Small intestine (tissue), 7 donors: ENCODE results near the gene RAC3. TPM values are rescaled to one million over a fixed set of nuclear protein-coding genes. Genes with fewer than 3 reads are reported as not detected.

ENCODE experiments used
- DNase-seq, 2 donors: peaks; one replicate each; pipeline versions ENCODE4 v3.0.0 to v3.0.0-alpha.2; 2013
- FAIRE-seq: peaks from 2 replicates; lab custom pipeline; 2012; peaks lifted over from hg19 to GRCh38; lab: Jason Lieb, UNC
- H3K27ac ChIP-seq, 3 donors: one replicate each; pipeline ENCODE4 v1.5.1; 2013; ENCODE audit warnings: low read length in 2 of 3, mild to moderate bottlenecking in 2 of 3, control low read depth in 1 of 3, inconsistent platforms in 1 of 3, low read depth in 1 of 3, moderate library complexity in 1 of 3
- H3K27me3 ChIP-seq, 3 donors: one replicate each; pipeline ENCODE4 v1.6.1; 2013; ENCODE audit warnings: low read length in 3 of 3, inconsistent platforms in 1 of 3; ENCODE audit not compliant: control insufficient read depth in 3 of 3, insufficient read depth in 3 of 3
- H3K36me3 ChIP-seq, 3 donors: one replicate each; pipeline ENCODE4 v1.6.1; 2013; ENCODE audit warnings: low read length in 3 of 3, inconsistent platforms in 1 of 3, low read depth in 1 of 3, mild to moderate bottlenecking in 1 of 3, moderate library complexity in 1 of 3; ENCODE audit not compliant: control insufficient read depth in 3 of 3, insufficient read depth in 2 of 3
- H3K4me1 ChIP-seq, 3 donors: one replicate each; pipeline ENCODE4 v1.6.1; 2013; ENCODE audit warnings: low read length in 2 of 3, inconsistent platforms in 1 of 3, low read depth in 1 of 3, mild to moderate bottlenecking in 1 of 3, moderate library complexity in 1 of 3; ENCODE audit not compliant: control insufficient read depth in 3 of 3, insufficient read depth in 2 of 3
- H3K4me3 ChIP-seq, 3 donors: one replicate each; pipeline ENCODE4 v1.5.1; 2013; ENCODE audit warnings: low read length in 3 of 3, control low read depth in 1 of 3, inconsistent platforms in 1 of 3, low read depth in 1 of 3, mild to moderate bottlenecking in 1 of 3, moderate library complexity in 1 of 3
- H3K9me3 ChIP-seq, 2 donors: one replicate each; pipeline ENCODE4 v1.6.1; 2013; ENCODE audit warnings: low read depth in 1 of 2, low read length in 1 of 2; ENCODE audit not compliant: control insufficient read depth in 2 of 2, insufficient read depth in 1 of 2
- whole genome bisulfite sequencing, 3 donors: extraction: QIAGEN DNeasy Blood & Tissue Kit; methylation state at CpG; one replicate each; pipeline ENCODE4 v1.1.7; 2013; 5-methylcytosine and 5-hydroxymethylcytosine counted together
- polyA plus RNA-seq, 4 donors: library from polyadenylated mRNA; stranded (reverse) in 3 of 4; unstranded in 1 of 4; fragments of 200-250 nt in 3 of 4; fragments of 120-200 nt in 1 of 4; gene quantifications; one replicate each; pipeline versions ENCODE4 v1.2.1 to v1.2.3, GENCODE V29; 2013
- donor health status: healthy with polysubstance abuse.
- donor health status: control.
- donor health status: control.
- donor health status: Bipolar disorder and iron deficiency.
- donor health status: healthy.

Gene RAC3
- polyA plus RNA-seq, 4 donors: 0.81 to 11.2 (median 4.4) TPM

DNA sequence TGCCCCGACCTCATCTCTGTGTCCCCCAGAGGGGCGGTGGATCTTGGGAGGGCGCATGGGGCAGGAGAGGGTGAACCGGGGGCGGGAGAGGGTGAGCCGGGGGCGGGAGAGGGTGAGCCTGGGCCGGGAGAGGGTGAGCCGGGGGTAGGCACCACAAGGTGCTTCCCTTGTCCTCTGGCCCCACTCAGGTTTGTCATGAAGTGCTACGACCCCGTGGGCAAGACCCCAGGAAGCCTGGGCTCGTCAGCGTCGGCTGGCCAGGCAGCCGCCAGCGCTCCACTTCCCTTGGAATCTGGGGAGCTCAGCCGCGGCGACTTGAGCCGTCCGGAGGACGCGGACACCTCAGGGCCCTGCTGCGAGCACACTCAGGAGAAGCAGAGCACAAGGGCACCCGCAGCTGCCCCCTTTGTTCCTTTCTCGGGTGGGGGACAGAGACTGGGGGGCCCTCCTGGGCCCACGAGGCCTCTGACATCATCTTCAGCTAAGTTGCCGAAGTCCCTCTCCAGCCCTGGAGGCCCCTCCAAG, 35.2 kb upstream of the RAC3 start:
- WGBS, 3 donors: 89 to 93% (median 92%) methylated on average over 20 to 28 of the region's 28 CpGs
- Histone ChIP-seq H3K27ac (no peak overlapping the region), H3K27me3 (no peaks in the 10 kb centered on the region), H3K4me3 (no peak overlapping the region), H3K36me3 (peaks cover 0 to 59% (median 0%) of the 10 kb centered on the region in 3 donors), H3K4me1 (peaks cover 0 to 34% (median 4%) of the 10 kb centered on the region in 3 donors), H3K9me3 (no peaks in the 10 kb centered on the region)
- no peak for FAIRE-seq
- no peak for DNase-seq

DNA sequence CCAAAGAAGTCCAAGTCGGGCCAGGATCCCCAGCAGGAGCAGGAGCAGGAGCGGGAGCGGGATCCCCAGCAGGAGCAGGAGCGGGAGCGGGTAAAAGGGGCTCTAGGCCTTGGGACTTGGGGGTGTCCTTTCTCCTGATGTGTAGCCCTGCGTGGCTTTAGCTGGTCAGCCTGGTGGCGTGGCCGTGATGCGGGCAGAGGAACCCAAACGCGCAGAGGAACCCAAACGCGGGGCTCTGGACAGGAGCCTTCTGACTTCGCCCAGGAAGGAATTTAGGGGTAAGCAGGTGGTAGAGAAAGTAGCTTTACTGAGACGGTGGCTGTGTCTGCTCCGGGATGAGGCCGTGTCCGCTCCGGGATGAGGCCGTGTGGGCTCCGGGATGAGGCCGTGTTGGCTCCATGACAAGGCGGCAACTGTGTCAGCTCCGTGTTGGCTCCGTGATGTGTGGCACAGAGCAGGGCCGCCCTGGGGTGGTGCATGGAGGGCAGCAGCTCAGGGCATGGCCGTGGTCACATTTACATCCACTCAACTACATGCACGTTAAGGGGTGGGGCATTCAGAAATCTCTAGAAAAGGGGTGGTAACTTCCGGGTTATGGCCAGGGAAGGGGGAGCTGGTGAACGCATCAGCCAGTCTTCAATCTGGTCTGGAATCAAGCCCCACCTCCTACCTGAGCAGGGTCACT, 34.6 kb upstream of the RAC3 start:
- 91 to 96% (median 95%) methylated on average over 30 of the region's 30 CpGs for WGBS, 3 donors
- peaks cover 0 to 59% (median 0%) of the 10 kb centered on the region in 3 donors for H3K36me3 ChIP-seq
- FAIRE-seq: no peak
- no peak overlapping the region for H3K27ac ChIP-seq
- no peaks in the 10 kb centered on the region for H3K9me3 ChIP-seq
- DNase-seq: no peak
- peaks cover 0 to 33% (median 2%) of the 10 kb centered on the region in 3 donors for H3K4me1 ChIP-seq
- no peaks in the 10 kb centered on the region for H3K27me3 ChIP-seq
- no peak overlapping the region for H3K4me3 ChIP-seq

DNA sequence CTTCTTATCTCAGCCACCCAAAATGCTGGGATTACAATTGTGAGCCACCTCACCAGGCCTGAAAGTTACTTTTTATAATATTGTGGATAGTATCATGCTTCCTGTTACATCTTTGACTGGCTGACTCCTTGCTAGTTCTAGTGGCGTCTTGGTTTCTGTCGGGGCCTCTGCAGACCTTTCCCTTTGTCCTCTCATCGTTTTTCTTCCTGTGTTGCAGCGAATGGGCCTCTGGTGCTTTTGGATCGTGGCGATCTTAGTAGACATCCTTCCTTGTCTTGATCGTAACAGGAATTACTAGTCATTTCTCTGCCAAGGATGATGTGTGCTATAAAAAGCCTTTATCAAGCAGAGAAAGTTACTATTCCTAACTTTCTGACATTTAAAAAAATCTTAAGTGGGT, 33.3 kb upstream of the RAC3 start:
- H3K9me3 ChIP-seq: no peaks in the 10 kb centered on the region
- FAIRE-seq: no peak
- peaks cover 0 to 23% (median 2%) of the 10 kb centered on the region in 3 donors for H3K4me1 ChIP-seq
- H3K4me3 ChIP-seq: no peak overlapping the region
- 86 to 93% (median 91%) methylated on average over 7 of the region's 7 CpGs for WGBS, 3 donors
- no peak for DNase-seq
- H3K27ac ChIP-seq: no peak overlapping the region
- no peaks in the 10 kb centered on the region for H3K27me3 ChIP-seq
- H3K36me3 ChIP-seq: peaks cover 0 to 55% (median 0%) of the 10 kb centered on the region in 3 donors

DNA sequence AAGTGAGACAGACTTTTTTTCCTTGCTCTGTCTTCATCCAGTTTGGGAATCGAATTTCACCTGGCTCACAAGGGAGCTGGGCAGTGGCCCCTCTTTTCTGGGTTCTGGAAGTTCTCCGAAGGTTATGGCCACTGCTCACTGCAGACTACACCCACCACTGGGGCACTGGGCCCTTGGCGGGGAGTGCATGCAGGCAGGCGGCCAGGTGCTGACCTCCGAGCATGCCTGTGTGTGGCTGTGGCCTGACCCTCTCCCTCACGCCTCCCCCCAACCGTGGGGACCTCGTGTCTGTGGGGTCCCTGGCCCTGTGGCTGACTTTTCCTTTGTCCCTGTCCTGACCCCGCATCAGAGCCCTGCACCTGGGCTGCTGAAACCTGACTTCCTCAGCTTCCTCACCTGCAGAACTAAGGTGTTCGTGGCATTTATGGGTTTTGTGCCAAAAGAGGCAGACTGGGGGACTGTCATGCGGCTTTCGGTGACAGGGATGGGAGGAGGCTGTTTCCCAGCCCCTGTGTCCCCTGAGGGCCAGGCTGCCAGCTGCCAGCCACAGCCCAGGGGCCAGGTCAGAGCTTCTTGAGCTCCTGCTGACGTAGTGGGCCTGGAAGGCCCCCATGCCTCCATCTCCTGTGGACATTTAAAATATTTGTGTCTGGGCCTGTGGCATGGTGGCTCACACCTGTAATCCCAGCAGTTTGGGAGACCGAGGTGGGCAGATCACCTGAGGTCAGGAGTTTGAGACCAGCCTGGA, 32.6 kb upstream of the RAC3 start:
- H3K4me1 ChIP-seq: peaks cover 0 to 23% (median 2%) of the 10 kb centered on the region in 3 donors
- FAIRE-seq: no peak
- WGBS, 3 donors: 85 to 89% (median 86%) methylated on average over 14 of the region's 14 CpGs

DNA sequence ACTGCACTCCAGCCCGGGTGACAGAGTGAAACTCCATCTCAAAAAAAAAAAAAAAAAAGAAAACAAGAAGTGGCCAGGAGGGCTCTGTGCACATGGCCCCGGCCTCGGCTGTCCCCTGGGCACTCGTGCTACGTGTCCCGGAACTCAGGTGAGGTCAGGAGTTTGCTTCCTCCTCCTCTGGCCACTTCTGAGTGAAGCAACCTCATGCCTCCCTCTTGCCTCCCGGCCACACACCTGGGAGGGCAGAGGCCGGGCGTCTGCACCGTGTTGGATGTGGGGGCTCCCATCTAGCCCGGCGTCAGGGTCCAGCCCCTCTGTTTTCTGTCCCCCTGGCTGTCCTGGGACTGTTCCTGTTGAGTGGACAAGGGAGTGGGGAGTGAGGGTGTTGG, 31.9 kb upstream of the RAC3 start:
- Histone ChIP-seq H3K27ac (no peak overlapping the region), H3K27me3 (no peaks in the 10 kb centered on the region), H3K9me3 (no peaks in the 10 kb centered on the region), H3K36me3 (peaks cover 0 to 56% (median 0%) of the 10 kb centered on the region in 3 donors), H3K4me3 (no peak overlapping the region), H3K4me1 (peaks cover 0 to 23% (median 2%) of the 10 kb centered on the region in 3 donors)
- 26 to 70% (median 47%) methylated on average over 9 to 12 of the region's 12 CpGs for WGBS, 3 donors
- no peak for FAIRE-seq
- peak in 1 of 2 donors; percentile 41 for DNase-seq

More for the DNA sequence above, 32.6 kb upstream of the RAC3 start:
- DNase-seq: no peak
- Histone ChIP-seq H3K36me3 (peaks cover 0 to 56% (median 0%) of the 10 kb centered on the region in 3 donors), H3K27ac (no peak overlapping the region), H3K27me3 (no peaks in the 10 kb centered on the region), H3K9me3 (no peaks in the 10 kb centered on the region), H3K4me3 (no peak overlapping the region)

DNA sequence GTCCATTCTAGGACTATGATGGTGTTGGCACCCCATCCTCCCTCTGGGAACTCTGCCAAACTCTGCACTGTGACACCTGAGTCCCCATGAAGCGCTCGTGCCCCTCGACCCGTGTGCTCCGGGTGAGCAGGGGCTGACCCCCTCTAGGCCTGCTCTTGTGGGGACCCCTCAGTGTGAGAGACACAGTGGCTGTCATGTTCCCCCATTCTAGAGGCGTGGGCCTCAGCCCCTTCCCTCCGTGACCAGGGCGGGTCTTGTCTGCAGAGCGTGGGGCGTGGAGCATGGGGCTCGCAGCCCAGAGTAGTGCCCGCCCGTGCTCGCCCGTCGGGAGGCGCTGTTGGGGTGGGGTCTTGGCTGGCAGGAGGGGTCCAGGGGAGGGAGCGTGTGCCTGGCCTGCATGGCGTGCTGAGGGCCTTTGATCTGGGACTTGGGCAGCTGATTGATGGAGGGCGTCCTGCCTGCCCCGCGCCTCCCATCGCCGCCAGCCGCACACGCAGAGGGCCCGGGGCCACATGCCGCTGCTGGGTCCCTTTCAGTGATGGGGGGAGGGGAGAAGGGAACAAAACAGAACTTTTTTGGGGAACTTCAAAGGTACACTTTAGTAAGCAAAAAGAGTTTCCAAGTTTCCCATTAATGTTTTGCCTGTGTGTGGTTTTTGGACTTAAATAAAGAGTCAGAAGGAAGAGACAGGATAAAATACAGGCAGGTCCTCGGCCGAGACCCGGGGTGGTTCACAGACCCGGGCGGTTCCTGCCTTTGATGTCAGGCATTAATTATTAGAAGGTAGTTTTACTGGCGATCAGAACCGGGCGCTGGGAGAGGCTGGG, 31.3 kb upstream of the RAC3 start:
- FAIRE-seq (no peak), DNase-seq (peak; percentile 35 to 42)
- Histone ChIP-seq H3K27me3 (no peaks in the 10 kb centered on the region), H3K4me3 (no peak overlapping the region), H3K27ac (peak overlapping the region in 1 of 3 donors; percentile 13), H3K36me3 (peaks cover 0 to 54% (median 2%) of the 10 kb centered on the region in 3 donors), H3K9me3 (no peaks in the 10 kb centered on the region), H3K4me1 (peaks cover 0 to 23% (median 2%) of the 10 kb centered on the region in 3 donors)
- 17 to 64% (median 37%) methylated on average over 36 of the region's 36 CpGs for WGBS, 3 donors

DNA sequence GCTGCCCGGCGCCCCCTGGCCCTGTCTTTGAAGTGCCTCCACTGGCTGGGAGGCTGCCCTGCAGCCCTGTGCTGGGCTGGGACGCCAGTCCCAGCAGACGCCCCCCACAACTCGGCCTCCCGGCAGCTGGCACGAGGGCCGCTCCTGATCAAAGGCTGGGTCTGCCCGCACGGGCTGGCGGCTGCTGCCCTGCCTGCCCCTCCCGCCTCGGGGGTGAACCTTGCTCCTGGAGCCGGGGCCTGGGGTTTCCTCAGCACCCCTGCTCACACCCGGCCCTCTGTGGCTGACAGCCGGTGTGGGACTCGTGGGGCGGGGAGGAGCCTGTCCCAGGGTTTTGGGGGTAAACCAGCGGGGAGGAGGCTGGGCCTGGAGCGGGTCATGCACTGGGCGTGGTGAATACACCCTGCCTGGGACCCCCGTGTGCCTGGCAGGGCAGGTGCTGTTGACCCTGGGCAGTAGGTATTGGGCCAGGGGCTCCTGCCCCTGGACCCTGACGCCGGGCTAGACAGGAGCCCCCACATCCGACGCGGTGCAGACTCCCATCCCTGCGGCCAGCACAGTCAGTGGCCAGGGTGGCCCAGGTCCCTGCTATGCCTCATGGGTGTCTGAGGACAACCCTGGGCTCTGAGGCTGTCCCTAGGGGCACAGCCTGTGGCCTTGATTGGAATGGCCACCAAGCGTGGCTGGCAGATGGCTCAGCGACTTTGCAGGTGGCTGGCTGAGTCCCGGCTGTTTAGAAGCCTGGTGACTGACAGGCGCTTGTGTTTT, 30.5 kb upstream of the RAC3 start:
- WGBS, 3 donors: 10 to 62% (median 46%) methylated on average over 27 to 32 of the region's 32 CpGs
- peak; percentile 78 to 89 for DNase-seq
- Histone ChIP-seq H3K4me1 (peaks cover 0 to 23% (median 2%) of the 10 kb centered on the region in 3 donors), H3K4me3 (no peak overlapping the region), H3K27ac (peak overlapping the region in 1 of 3 donors; percentile 65), H3K36me3 (peaks cover 0 to 53% (median 2%) of the 10 kb centered on the region in 3 donors), H3K27me3 (no peaks in the 10 kb centered on the region), H3K9me3 (no peaks in the 10 kb centered on the region)
- no peak for FAIRE-seq
